NCI-H2227 treated with DMSO at 0.1 percent for 48 hours (cell line): ENCODE results near the gene LGI2.

ENCODE experiments used
- DNase-seq: peaks from one replicate; lab custom pipeline; 2025; lab: John Stamatoyannopoulos, UW

The LGI2 gene

DNA sequence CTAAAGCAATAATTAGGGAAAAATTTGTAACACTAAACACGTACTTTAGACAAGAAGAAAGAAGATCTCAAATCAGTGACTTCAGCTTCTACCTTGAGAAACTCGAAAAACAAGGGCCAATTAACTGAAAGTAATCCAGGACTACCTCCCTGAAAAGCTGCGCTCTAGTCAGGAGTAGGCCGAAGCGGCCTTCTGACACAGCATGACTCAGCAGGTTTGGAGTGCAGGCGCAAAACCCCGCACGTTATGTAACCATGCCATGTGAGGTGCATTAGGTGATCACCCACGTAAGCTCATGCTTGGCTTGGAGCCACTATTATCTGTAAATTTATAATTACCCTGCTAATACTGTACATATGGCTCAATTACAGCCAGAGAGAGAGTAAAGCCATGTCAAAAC lies 65.1 kb downstream of the LGI2 start:
- no peak for DNase-seq

DNA sequence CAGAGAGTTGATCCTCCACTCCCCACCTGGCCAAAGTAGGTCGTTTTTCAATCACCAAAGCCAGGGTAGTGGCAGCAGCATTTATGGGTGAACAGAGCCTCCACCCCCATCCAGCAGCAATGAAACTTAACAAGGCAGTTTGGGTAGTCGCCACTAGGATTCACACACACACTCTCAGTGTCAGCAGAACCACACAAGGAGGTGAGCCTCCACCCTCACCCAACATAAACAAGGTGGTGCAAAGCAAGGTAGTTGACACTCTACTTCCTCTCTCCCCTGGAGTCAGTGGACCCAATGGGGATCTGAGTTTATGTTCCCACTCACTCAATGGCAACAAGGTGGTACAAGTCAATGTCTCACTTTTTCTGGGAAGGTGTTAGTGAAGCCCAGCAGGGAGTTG lies 67.5 kb downstream of the LGI2 start:
- DNase-seq = no peak

DNA sequence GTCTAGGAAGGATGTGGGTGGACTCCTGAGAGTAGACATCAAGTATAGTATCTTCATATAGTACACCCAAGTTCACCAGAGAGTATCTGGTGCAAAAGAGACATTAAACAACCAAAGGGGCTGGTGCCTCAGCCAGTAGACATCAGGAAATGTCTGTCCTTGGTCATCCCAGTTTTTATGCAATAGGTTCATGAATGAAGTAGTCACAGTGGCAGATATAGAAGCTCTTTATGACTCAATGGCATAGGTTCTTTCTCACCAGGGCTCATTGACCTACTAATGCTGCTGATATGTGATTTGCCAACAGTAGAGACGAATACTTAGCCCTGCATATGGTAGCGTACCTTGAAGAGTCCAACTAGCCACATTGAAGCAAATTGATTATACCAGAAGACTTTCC lies 72.9 kb downstream of the LGI2 start:
- DNase-seq = no peak

DNA sequence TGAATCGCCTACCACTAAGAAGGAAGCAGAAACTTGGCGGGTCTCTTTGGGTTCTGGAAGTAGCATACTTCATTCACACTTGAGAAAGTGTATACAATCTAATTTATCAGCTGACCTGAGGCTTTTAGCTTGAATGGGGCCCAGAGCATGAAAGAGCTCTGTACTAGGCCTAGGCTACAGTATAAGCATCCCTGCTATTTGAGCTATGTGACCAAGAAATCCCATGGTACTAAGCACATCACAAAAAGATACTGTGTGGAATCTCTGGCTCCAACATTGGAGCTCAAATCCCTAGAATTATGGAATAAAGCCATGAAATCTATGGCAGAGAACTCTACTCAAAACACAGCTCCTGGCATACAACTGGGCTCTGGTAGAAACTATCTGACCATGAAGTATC lies 74.0 kb downstream of the LGI2 start:
- DNase-seq = no peak

DNA sequence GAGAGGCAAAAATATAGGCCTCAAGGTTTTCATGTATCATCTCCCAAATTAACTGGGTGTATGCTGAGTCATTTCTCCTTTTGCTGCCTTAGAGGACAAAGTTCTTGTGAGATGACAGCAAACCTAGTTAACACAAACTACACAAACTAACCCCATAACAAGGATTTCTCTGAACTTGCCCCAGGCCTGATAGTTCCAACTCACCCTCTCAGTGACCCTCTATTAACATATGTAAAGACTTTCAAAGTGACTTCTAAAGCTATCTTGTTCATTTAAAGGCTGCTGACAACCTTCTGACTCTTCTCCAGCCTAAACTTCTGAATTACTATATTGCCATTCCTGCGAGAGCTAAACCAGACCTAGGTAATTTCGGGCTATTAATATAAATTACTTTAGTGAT lies 74.7 kb downstream of the LGI2 start:
- no peak for DNase-seq

DNA sequence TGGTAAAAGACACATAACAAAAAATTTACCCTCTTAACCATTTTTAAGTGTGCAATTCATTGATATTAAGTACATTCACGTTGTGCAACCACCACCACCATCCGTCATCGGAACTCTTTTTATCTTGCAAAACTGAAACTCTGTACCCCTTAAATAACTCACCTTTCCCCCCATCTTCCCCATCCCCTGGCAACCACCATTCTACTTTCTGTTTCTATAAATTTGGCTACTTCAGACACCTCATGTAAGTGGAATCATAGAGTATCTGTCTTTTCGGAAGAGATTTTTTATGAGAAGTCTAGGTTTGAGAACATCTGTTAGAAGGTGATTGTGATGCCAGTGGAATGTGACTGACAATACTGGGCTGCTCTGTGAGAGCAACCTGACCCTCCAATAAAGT lies 78.1 kb downstream of the LGI2 start:
- DNase-seq = no peak

DNA sequence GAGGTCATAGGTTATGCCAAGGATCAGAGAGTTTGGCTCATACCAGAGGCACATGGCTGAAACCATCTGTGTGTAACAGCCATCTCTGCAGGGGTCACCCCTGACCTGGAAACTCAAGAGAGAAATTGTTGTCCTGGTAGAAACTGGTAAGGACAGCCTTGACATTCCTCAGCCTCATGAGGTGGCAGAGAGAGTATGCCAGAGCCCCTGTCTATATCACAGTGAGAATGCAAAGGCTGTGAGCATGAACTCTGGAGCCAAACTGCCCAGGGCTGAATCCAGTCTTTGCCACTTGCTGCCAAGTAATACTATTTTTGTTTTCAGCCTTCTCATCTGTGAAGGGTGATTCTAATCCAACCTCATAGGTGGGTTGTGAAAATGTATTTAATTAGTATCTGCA lies 80.8 kb downstream of the LGI2 start:
- no peak for DNase-seq
